ENCODE results near the gene PTK7.
"Not testable (repeated sequence)": the region's sequence is repeated elsewhere in the genome, so short reads cannot be mapped to it uniquely, and the experiment has no call there.

Gene PTK7

GRCh38 chr6:43054206-43054943, 21.7 kb upstream of the PTK7 start:
- DNase-seq (ENCODE audit: low spot score): no peak

GRCh38 chr6:43055966-43056365, 20.1 kb upstream of the PTK7 start:
- DNase-seq (ENCODE audit: low spot score): no peak

GRCh38 chr6:43058531-43058930, 17.6 kb upstream of the PTK7 start:
- DNase-seq (ENCODE audit: low spot score): peak; percentile 42

- peak; percentile 100 for DNase-seq (ENCODE audit: low spot score)
Measured at GRCh38 chr6:43059168-43060033, 16.7 kb upstream of the PTK7 start, which contains the start of the genes KLC4 and MRPL2. TSS of gene KLC4 (plus strand) at chr6:43059631. CDS start at chr6:43061336, 1,705 bp downstream. TSS of gene MRPL2 (minus strand) at chr6:43059434. CDS start at chr6:43059381, 53 bp downstream.

GRCh38 chr6:43060034-43060754, 15.9 kb upstream of the PTK7 start:
- DNase-seq (ENCODE audit: low spot score): no peak

GRCh38 chr6:43060755-43061633, 15.1 kb upstream of the PTK7 start:
- no peak for DNase-seq (ENCODE audit: low spot score)

GRCh38 chr6:43061861-43062260, 14.3 kb upstream of the PTK7 start:
- DNase-seq (ENCODE audit: low spot score): no peak

GRCh38 chr6:43062818-43063217, 13.3 kb upstream of the PTK7 start:
- no peak for DNase-seq (ENCODE audit: low spot score)

- DNase-seq (ENCODE audit: low spot score): peak; percentile 53
Measured at GRCh38 chr6:43070028-43070632, 6.0 kb upstream of the PTK7 start.

GRCh38 chr6:43074847-43075669, 1.1 kb upstream of the PTK7 start:
- DNase-seq (ENCODE audit: low spot score): no peak

GRCh38 chr6:43076464-43077332, 584 bp downstream of the PTK7 start:
- no peak for DNase-seq (ENCODE audit: low spot score)

GRCh38 chr6:43077333-43077809, 1.3 kb downstream of the PTK7 start:
- DNase-seq (ENCODE audit: low spot score): no peak

GRCh38 chr6:43077981-43078511, 1.9 kb downstream of the PTK7 start:
- DNase-seq (ENCODE audit: low spot score): no peak

GRCh38 chr6:43078691-43079090, 2.6 kb downstream of the PTK7 start:
- DNase-seq (ENCODE audit: low spot score): no peak

GRCh38 chr6:43081043-43081442, 4.9 kb downstream of the PTK7 start:
- DNase-seq (ENCODE audit: low spot score): no peak

GRCh38 chr6:43081922-43082321, 5.8 kb downstream of the PTK7 start:
- DNase-seq (ENCODE audit: low spot score): not testable (repeated sequence)

GRCh38 chr6:43082806-43083655, 6.9 kb downstream of the PTK7 start:
- no peak for DNase-seq (ENCODE audit: low spot score)

Measured in hematopoietic multipotent progenitor cell treated with erythropoietin and hydrocortisone succinate and interleukin-3 and kit ligand, for 15 days (in vitro differentiated cells).